Smooth muscle cell of the pulmonary artery (primary cell): ENCODE data around the gene TAOK3. TPM values are rescaled to one million over a fixed set of nuclear protein-coding genes. Genes with fewer than 3 reads are reported as not detected.

Source experiments
- total RNA-seq: library from RNA; depleted of rRNA; stranded (reverse); fragments of >200 nt; gene quantifications from 2 replicates; pipeline ENCODE4 v1.2.3, GENCODE V29; 2014

The TAOK3 gene
- total RNA-seq, result 34.1 and 46.1 TPM in 2 replicates

GRCh38 chr12:118372541-118373495, at the start of gene TAOK3:
TAOK3 (minus strand) TSS chr12:118372907; CDS start chr12:118255567, 117,340 bp downstream.

GRCh38 chr12:118376089-118377020, 3.6 kb upstream of the TAOK3 start, which contains the start of gene SUDS3:
SUDS3 (plus strand) TSS chr12:118376555; CDS start chr12:118376692, 137 bp downstream.

DNA sequence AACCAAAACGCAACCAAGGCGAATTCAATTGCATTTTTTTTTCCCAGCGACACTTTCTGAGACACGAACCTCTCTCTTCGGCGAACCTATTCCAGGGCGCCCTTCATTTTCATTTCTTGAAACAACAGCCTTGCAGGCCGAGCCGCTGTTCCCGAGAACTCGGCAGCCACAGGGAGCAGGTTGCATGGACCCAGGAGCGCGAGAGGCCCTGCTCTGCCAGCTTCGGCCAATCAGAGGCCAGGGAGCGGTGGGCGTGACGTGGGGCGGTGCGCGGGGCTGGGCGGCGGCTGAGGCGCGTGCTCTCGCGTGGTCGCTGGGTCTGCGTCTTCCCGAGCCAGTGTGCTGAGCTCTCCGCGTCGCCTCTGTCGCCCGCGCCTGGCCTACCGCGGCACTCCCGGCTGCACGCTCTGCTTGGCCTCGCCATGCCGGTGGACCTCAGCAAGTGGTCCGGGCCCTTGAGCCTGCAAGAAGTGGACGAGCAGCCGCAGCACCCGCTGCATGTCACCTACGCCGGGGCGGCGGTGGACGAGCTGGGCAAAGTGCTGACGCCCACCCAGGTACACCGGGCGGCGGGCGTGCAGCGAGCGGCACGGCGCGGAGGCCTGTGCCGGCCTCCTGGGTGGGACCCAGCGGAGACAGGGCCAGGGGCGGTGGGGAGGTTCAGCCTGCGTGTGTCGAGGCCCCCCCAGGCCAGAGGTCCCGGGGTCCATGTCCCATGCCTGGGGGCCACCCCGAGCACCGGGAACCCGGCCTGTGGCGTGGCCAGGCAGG, 236.7 kb downstream of the TAOK3 start, which contains the start of gene PEBP1:
TSS of gene PEBP1 (plus strand) at position 337 of the 771 bp plus-strand sequence. CDS start at position 423, 86 bp downstream.

GRCh38 chr12:118103601-118104382, 268.9 kb downstream of the TAOK3 start, which contains the start of gene VSIG10:
VSIG10 (minus strand) TSS chr12:118104011; CDS start chr12:118103671, 340 bp downstream.

Other genes starting within 250 kb of the TAOK3 start
- gene PEBP1, start 236.8 kb downstream of the TAOK3 start, total RNA-seq, result 182 and 290 TPM in 2 replicates
- gene SUDS3, start 3.6 kb upstream of the TAOK3 start, total RNA-seq, result 36.8 and 38.8 TPM in 2 replicates